ENCODE results near the gene DNAH12.
"Not testable (repeated sequence)": the region's sequence is repeated elsewhere in the genome, so short reads cannot be mapped to it uniquely, and the experiment has no call there.

Gene DNAH12

GRCh38 chr3:57538465-57538864 is 5.7 kb downstream of the DNAH12 start:
- DNase-seq (ENCODE audit: low spot score) = no peak

GRCh38 chr3:57530071-57530608 is 14.0 kb downstream of the DNAH12 start:
- DNase-seq (ENCODE audit: low spot score) = no peak

GRCh38 chr3:57518276-57518915 is 25.7 kb downstream of the DNAH12 start:
- DNase-seq (ENCODE audit: low spot score) = no peak

GRCh38 chr3:57512166-57512565 is 32.0 kb downstream of the DNAH12 start:
- no peak for DNase-seq (ENCODE audit: low spot score)

GRCh38 chr3:57505901-57506300 is 38.2 kb downstream of the DNAH12 start:
- DNase-seq (ENCODE audit: low spot score) = no peak

GRCh38 chr3:57500506-57500905 is 43.6 kb downstream of the DNAH12 start:
- DNase-seq (ENCODE audit: low spot score) = no peak

GRCh38 chr3:57497904-57498303 is 46.2 kb downstream of the DNAH12 start:
- no peak for DNase-seq (ENCODE audit: low spot score)

- DNase-seq (ENCODE audit: low spot score) = no peak
Observed at GRCh38 chr3:57484563-57484962, 59.6 kb downstream of the DNAH12 start.

GRCh38 chr3:57477193-57477592 is 67.0 kb downstream of the DNAH12 start:
- not testable (repeated sequence) for DNase-seq (ENCODE audit: low spot score)

GRCh38 chr3:57464801-57465200 is 79.3 kb downstream of the DNAH12 start:
- no peak for DNase-seq (ENCODE audit: low spot score)

- no peak for DNase-seq (ENCODE audit: low spot score)
Observed at GRCh38 chr3:57464011-57464410, 80.1 kb downstream of the DNAH12 start.

- DNase-seq (ENCODE audit: low spot score) = no peak
Observed at GRCh38 chr3:57451150-57451846, 92.8 kb downstream of the DNAH12 start.

GRCh38 chr3:57449276-57449847 is 94.8 kb downstream of the DNAH12 start:
- DNase-seq (ENCODE audit: low spot score) = not testable (repeated sequence)

GRCh38 chr3:57448489-57448888 is 95.7 kb downstream of the DNAH12 start:
- not testable (repeated sequence) for DNase-seq (ENCODE audit: low spot score)

- DNase-seq (ENCODE audit: low spot score) = no peak
Observed at GRCh38 chr3:57446318-57446841, 97.8 kb downstream of the DNAH12 start.

GRCh38 chr3:57444469-57444868 is 99.7 kb downstream of the DNAH12 start:
- DNase-seq (ENCODE audit: low spot score) = no peak

- not testable (repeated sequence) for DNase-seq (ENCODE audit: low spot score)
Observed at GRCh38 chr3:57440144-57440543, 104.0 kb downstream of the DNAH12 start.

GRCh38 chr3:57438460-57438859 is 105.7 kb downstream of the DNAH12 start:
- not testable (repeated sequence) for DNase-seq (ENCODE audit: low spot score)

- no peak for DNase-seq (ENCODE audit: low spot score)
Observed at GRCh38 chr3:57436195-57436761, 107.9 kb downstream of the DNAH12 start.

- DNase-seq (ENCODE audit: low spot score) = peak; percentile 41
Observed at GRCh38 chr3:57434041-57434440, 110.1 kb downstream of the DNAH12 start.

GRCh38 chr3:57423335-57423734 is 120.8 kb downstream of the DNAH12 start:
- no peak for DNase-seq (ENCODE audit: low spot score)

GRCh38 chr3:57421336-57421735 is 122.8 kb downstream of the DNAH12 start:
- no peak for DNase-seq (ENCODE audit: low spot score)

- DNase-seq (ENCODE audit: low spot score) = no peak
Observed at GRCh38 chr3:57420001-57420400, 124.1 kb downstream of the DNAH12 start.

Data from D341Med (cell line).